H1 (cell line): ENCODE results near the gene DNMT3B. TPM values are rescaled to one million over a fixed set of nuclear protein-coding genes. Genes with fewer than 3 reads are reported as not detected.

Source experiments
- CTCF ChIA-PET: fragments of 300-600 bp; sonication (Branson Sonifier 250); formaldehyde crosslinking; loops from one replicate; lab custom pipeline; 2021; ENCODE audit not compliant: partially characterized antibody; lab: Charles Lee
- POLR2A ChIA-PET: fragments of 300-600 bp; sonication (Branson Sonifier 250); formaldehyde crosslinking; loops from one replicate; lab custom pipeline; 2021; ENCODE audit warnings: inconsistent platforms; ENCODE audit not compliant: partially characterized antibody; lab: Charles Lee
- DNase-seq, 2 experiments: peaks; one replicate each; pipeline versions ENCODE4 v3.0.0 to v3.0.0-alpha.2; 2010 to 2022; ENCODE audit warnings: low spot score in 2 of 2, low read depth in 1 of 2, mixed read lengths in 1 of 2
- FAIRE-seq: peaks from 2 replicates; lab custom pipeline; 2011; peaks lifted over from hg19 to GRCh38; lab: Jason Lieb, UNC
- H2AFZ ChIP-seq: 2 replicates; pipeline ENCODE4 v1.8.1; 2012; ENCODE audit warnings: low read length, inconsistent platforms
- H2AK5ac ChIP-seq: 2 replicates; pipeline ENCODE4 v1.6.1; 2013; ENCODE audit warnings: low read depth, low read length
- H2BK120ac ChIP-seq: replicated peaks from 2 replicates; pipeline ENCODE3; 2013; ENCODE audit warnings: low read depth, low read length, inconsistent platforms
- H2BK12ac ChIP-seq: 2 replicates; pipeline ENCODE4 v1.6.1; 2013; ENCODE audit warnings: low read depth, low read length
- H2BK15ac ChIP-seq: 2 replicates; pipeline ENCODE4 v1.6.1; 2013; ENCODE audit warnings: low read length
- H2BK20ac ChIP-seq: 2 replicates; pipeline ENCODE4 v1.6.1; 2013; ENCODE audit warnings: low read length
- H2BK5ac ChIP-seq: 2 replicates; pipeline ENCODE4 v1.6.1; 2013; ENCODE audit warnings: low read depth, low read length
- H3K14ac ChIP-seq: 2 replicates; pipeline ENCODE4 v1.6.1; 2013; ENCODE audit warnings: inconsistent platforms; ENCODE audit not compliant: insufficient read length
- H3K18ac ChIP-seq: 2 replicates; pipeline ENCODE4 v1.6.1; 2013; ENCODE audit warnings: low read length; ENCODE audit errors: extremely low read depth
- H3K23ac ChIP-seq: 2 replicates; pipeline ENCODE4 v1.6.1; 2013; ENCODE audit warnings: inconsistent platforms; ENCODE audit not compliant: insufficient read length
- H3K23me2 ChIP-seq: 2 replicates; pipeline ENCODE4 v1.6.1; 2013; ENCODE audit warnings: low read depth, low read length
- H3K27ac ChIP-seq: 2 replicates; pipeline ENCODE4 v1.6.1; 2011; ENCODE audit warnings: low read depth, low read length, inconsistent platforms
- H3K27me3 ChIP-seq, 4 experiments: replicated peaks in 1 of 4; 1 replicate in 1 of 4; 2 replicates in 3 of 4; pipeline versions ENCODE4 v1.6.1 to v1.8.1; 2011 to 2013; ENCODE audit warnings: low read length in 3 of 4, mild to moderate bottlenecking in 3 of 4, inconsistent platforms in 2 of 4, mixed read lengths in 2 of 4, moderate library complexity in 1 of 4; ENCODE audit not compliant: control insufficient read depth in 3 of 4, insufficient read depth in 3 of 4; ENCODE audit errors: extremely low read depth in 1 of 4
- H3K36me3 ChIP-seq, 4 experiments: 2 replicates each; pipeline versions ENCODE4 v1.6.1 to v1.8.1; 2011 to 2013; ENCODE audit warnings: mild to moderate bottlenecking in 4 of 4, low read length in 3 of 4, moderate library complexity in 2 of 4, control low read depth in 1 of 4, inconsistent platforms in 1 of 4; ENCODE audit not compliant: insufficient read depth in 4 of 4, control insufficient read depth in 2 of 4
- H3K4ac ChIP-seq: replicated peaks from 2 replicates; pipeline ENCODE3; 2013; ENCODE audit warnings: low read length, low read depth, mixed read lengths, inconsistent platforms; ENCODE audit not compliant: insufficient read length
- H3K4me1 ChIP-seq, 4 experiments: replicated peaks in 1 of 4; 1 replicate in 1 of 4; 2 replicates in 3 of 4; pipeline versions ENCODE4 v1.6.1 to v1.8.1; 2011 to 2013; ENCODE audit warnings: low read length in 3 of 4, inconsistent platforms in 2 of 4, mixed read lengths in 1 of 4; ENCODE audit not compliant: insufficient read depth in 4 of 4, control insufficient read depth in 3 of 4
- H3K4me2 ChIP-seq, 2 experiments: 2 replicates each; pipeline versions ENCODE4 v1.6.1 to v1.8.1; 2011 to 2013; ENCODE audit warnings: low read depth in 2 of 2, low read length in 2 of 2, control low read depth in 1 of 2, inconsistent platforms in 1 of 2, mild to moderate bottlenecking in 1 of 2; ENCODE audit not compliant: insufficient read depth in 1 of 2
- H3K4me3 ChIP-seq, 4 experiments: fragments of 200-600, 300-600 bp in 1 of 4; sonication (generic), shearing (Covaris generic), sonication (Bioruptor Twin) in 1 of 4; 2 replicates each; pipeline versions ENCODE4 v1.5.1 to v1.8.1; 2011 to 2016; ENCODE audit warnings: low read length in 4 of 4, low read depth in 3 of 4, control low read depth in 2 of 4, inconsistent platforms in 2 of 4, mild to moderate bottlenecking in 2 of 4, mixed read lengths in 1 of 4, moderate library complexity in 1 of 4; ENCODE audit not compliant: insufficient read depth in 2 of 4; ENCODE audit errors: extremely low read depth in 1 of 4
- H3K56ac ChIP-seq: replicated peaks from 2 replicates; pipeline ENCODE3; 2013; ENCODE audit warnings: low read depth, mild to moderate bottlenecking, mixed read lengths, low read length, inconsistent platforms; ENCODE audit not compliant: insufficient read length
- H3K79me1 ChIP-seq: 2 replicates; pipeline ENCODE4 v1.6.1; 2013; ENCODE audit warnings: low read depth, low read length, control low read depth
- H3K79me2 ChIP-seq, 2 experiments: 2 replicates each; pipeline versions ENCODE4 v1.6.1 to v1.8.1; 2012 to 2013; ENCODE audit warnings: low read length in 2 of 2, mild to moderate bottlenecking in 2 of 2, inconsistent platforms in 1 of 2; ENCODE audit not compliant: insufficient read depth in 2 of 2, control insufficient read depth in 1 of 2
- H3K9ac ChIP-seq, 4 experiments: replicated peaks in 1 of 4; 1 replicate in 1 of 4; 2 replicates in 3 of 4; pipeline versions ENCODE4 v1.6.1 to v1.8.1; 2011 to 2013; ENCODE audit warnings: low read depth in 3 of 4, low read length in 3 of 4, control low read depth in 2 of 4, mild to moderate bottlenecking in 2 of 4, moderate library complexity in 2 of 4, inconsistent platforms in 1 of 4; ENCODE audit errors: extremely low read depth in 1 of 4
- H3K9me3 ChIP-seq, 2 experiments: 2 replicates each; pipeline versions ENCODE4 v1.6.1 to v1.8.1; 2012 to 2013; ENCODE audit warnings: mild to moderate bottlenecking in 2 of 2, moderate library complexity in 2 of 2, control low read depth in 1 of 2, inconsistent platforms in 1 of 2, low read depth in 1 of 2, low read length in 1 of 2, mixed read lengths in 1 of 2; ENCODE audit not compliant: insufficient read depth in 2 of 2
- H4K20me1 ChIP-seq, 2 experiments: replicated peaks in 1 of 2; 2 replicates each; pipeline versions ENCODE3 to v1.8.1; 2011 to 2013; ENCODE audit warnings: inconsistent platforms in 2 of 2, low read length in 2 of 2, mild to moderate bottlenecking in 1 of 2; ENCODE audit not compliant: insufficient read depth in 2 of 2, control insufficient read depth in 1 of 2
- H4K5ac ChIP-seq: 2 replicates; pipeline ENCODE4 v1.6.1; 2013; ENCODE audit warnings: low read length, low read depth, mixed read lengths, inconsistent platforms; ENCODE audit not compliant: insufficient read length
- H4K8ac ChIP-seq: 2 replicates; pipeline ENCODE4 v1.8.0; 2013; ENCODE audit warnings: mild to moderate bottlenecking, moderate library complexity, low read length, inconsistent platforms; ENCODE audit not compliant: insufficient read depth; ENCODE audit errors: extremely low read depth
- H4K91ac ChIP-seq: replicated peaks from 2 replicates; pipeline ENCODE3; 2013; ENCODE audit warnings: low read length, mixed read lengths, inconsistent platforms; ENCODE audit not compliant: insufficient read length
- JUN ChIP-seq: IDR thresholded peaks from 2 replicates; pipeline ENCODE4 v1.6.1; 2011; ENCODE audit warnings: low read depth, mild to moderate bottlenecking, improper control_type of control experiment, low read length
- KDM1A ChIP-seq: fragments of 200-600, 300-600 bp; sonication (generic); IDR thresholded peaks from 2 replicates; pipeline ENCODE4 v1.7.1; 2016; ENCODE audit warnings: mild to moderate bottlenecking, low read length, borderline replicate concordance
- KDM4A ChIP-seq: IDR thresholded peaks from one replicate; pipeline ENCODE4 v1.7.1; 2012; ENCODE audit warnings: low read depth, mild to moderate bottlenecking, moderate library complexity, low read length, inconsistent platforms; ENCODE audit not compliant: severe bottlenecking
- NRF1 ChIP-seq: IDR thresholded peaks from 2 replicates; pipeline ENCODE4 v1.6.1; 2011; ENCODE audit warnings: mild to moderate bottlenecking, low read depth, low read length, improper control_type of control experiment
- PHF8 ChIP-seq: fragments of 200-600 bp; sonication (generic); conservative IDR thresholded peaks from 2 replicates; pipeline ENCODE4 v1.7.1; 2012; ENCODE audit warnings: low read depth, mild to moderate bottlenecking, inconsistent platforms, low read length, moderate library complexity
- POLR2A ChIP-seq, 2 experiments: IDR thresholded peaks; 1 replicate in 1 of 2; 2 replicates in 1 of 2; pipeline ENCODE4 v1.6.1; 2011; ENCODE audit warnings: low read depth in 2 of 2, low read length in 2 of 2, mild to moderate bottlenecking in 2 of 2; ENCODE audit errors: control extremely low read depth in 1 of 2
- POU5F1 ChIP-seq: IDR thresholded peaks from 2 replicates; pipeline ENCODE4 v1.6.1; 2011; ENCODE audit warnings: low read depth, mild to moderate bottlenecking, low read length, moderate library complexity
- SIX5 ChIP-seq: IDR thresholded peaks from 2 replicates; pipeline ENCODE4 v1.6.1; 2011; ENCODE audit warnings: mild to moderate bottlenecking, low read depth, low read length
- SP2 ChIP-seq: IDR thresholded peaks from 2 replicates; pipeline ENCODE4 v1.6.1; 2012; ENCODE audit warnings: mild to moderate bottlenecking, low read length, inconsistent platforms
- SP4 ChIP-seq: IDR thresholded peaks from 2 replicates; pipeline ENCODE4 v1.6.1; 2012; ENCODE audit warnings: low read length, inconsistent platforms
- TCF12 ChIP-seq: IDR thresholded peaks from 2 replicates; pipeline ENCODE4 v1.6.1; 2011; ENCODE audit warnings: low read depth, mild to moderate bottlenecking, low read length
- WGBS, 2 experiments: shearing (Covaris generic) in 1 of 2; methylation state at CpG; one replicate each; pipeline versions ENCODE4 v1.1.6 to v1.1.7; 2013 to 2015; ENCODE audit warnings: low lambda C conversion rate in 2 of 2, mixed read lengths in 2 of 2, inconsistent platforms in 1 of 2, low coverage in 1 of 2, missing lambda C conversion rate in 1 of 2; ENCODE audit not compliant: insufficient replicate concordance in 2 of 2, insufficient coverage in 1 of 2, insufficient read length in 1 of 2; ENCODE audit errors: extremely low coverage in 1 of 2, missing lambda C conversion rate in 1 of 2; 5-methylcytosine and 5-hydroxymethylcytosine counted together
- polyA plus RNA-seq, 7 experiments: library from polyadenylated mRNA; depleted of rRNA in 3 of 7; stranded (reverse) in 5 of 7; unstranded in 2 of 7; fragments of >200 nt in 5 of 7; fragments of 200-250 nt in 2 of 7; gene quantifications; 1 replicate in 5 of 7; 2 replicates in 1 of 7; 4 replicates in 1 of 7; pipeline versions ENCODE4 v1.2.1 to v1.2.3, GENCODE V29; 2011 to 2013; ENCODE audit warnings: missing spikeins in 2 of 7, mixed read lengths in 2 of 7
- total RNA-seq: library from RNA; stranded (reverse); fragmentation: NEBNext Ultra II Directional; extraction: Animal tissue kit (Norgen Biotek cat#: 25700); gene quantifications from 2 replicates; pipeline ENCODE4 v1.2.1, GENCODE V29; 2021
- TF ChIP-seq, protein P1 (sequence below), 3 experiments: IDR thresholded peaks; 1 replicate in 2 of 3; 2 replicates in 1 of 3; pipeline versions ENCODE4 v1.5.1 to v1.6.1; 2011; ENCODE audit warnings: low read length in 3 of 3, mild to moderate bottlenecking in 3 of 3, inconsistent platforms in 2 of 3, low read depth in 1 of 3, moderate library complexity in 1 of 3; ENCODE audit not compliant: insufficient read depth in 1 of 3; ENCODE audit errors: control extremely low read depth in 1 of 3

DNMT3B gene
- total and polyA plus RNA-seq, 2 of the 8 experiments (the other 6 are each of a cell fraction or from before 2014, with no cell fraction given): 433 to 1,016 TPM

DNA sequence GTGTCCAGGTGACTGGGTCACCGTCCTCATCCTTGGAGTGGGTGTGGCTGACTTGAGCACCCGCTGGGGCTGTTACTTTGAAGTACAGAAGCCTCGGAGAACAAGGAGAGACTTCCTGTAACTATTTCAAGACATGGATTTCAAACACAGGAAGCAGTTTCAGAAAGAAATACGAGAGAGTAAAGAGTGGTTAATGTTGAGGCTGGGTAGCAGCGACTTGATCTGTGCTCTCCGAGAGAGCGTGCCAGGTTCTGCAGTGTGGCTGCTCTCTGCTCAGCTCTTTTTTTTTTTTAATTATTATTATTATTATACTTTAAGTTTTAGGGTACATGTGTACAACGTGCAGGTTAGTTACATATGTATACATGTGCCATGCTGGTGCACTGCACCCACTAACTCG, 79.0 kb downstream of the DNMT3B start:
- H3K36me3 ChIP-seq: peaks cover 32 to 71% (median 54%) of the 10 kb centered on the region in 4 experiments
- no peak overlapping the region for H4K91ac ChIP-seq
- H3K9ac ChIP-seq: no peak overlapping the region
- H3K9me3 ChIP-seq: no peaks in the 10 kb centered on the region
- H4K5ac ChIP-seq: no peak overlapping the region
- no peak overlapping the region for H2AK5ac ChIP-seq
- no peak overlapping the region for H3K27ac ChIP-seq
- H3K4ac ChIP-seq: no peak overlapping the region
- no peak overlapping the region for H4K8ac ChIP-seq
- no peak overlapping the region for H3K14ac ChIP-seq
- POLR2A ChIA-PET: interaction anchor here (0.6 to 2.0 kb wide), 2 partner anchors 17 to 20 kb away, joined by 4 to 7 read pairs; no protein-coding TSS in a partner anchor
- no peak overlapping the region for H2BK5ac ChIP-seq
- H2BK12ac ChIP-seq: no peak overlapping the region
- H2BK120ac ChIP-seq: no peak overlapping the region
- no peak overlapping the region for H3K4me2 ChIP-seq
- no peak overlapping the region for H3K4me3 ChIP-seq
- 94% methylated on average over 7 of the region's 9 CpGs; no CpG with 5 or more reads in 1 of the 2 experiments for WGBS, 2 experiments
- H2BK15ac ChIP-seq: no peak overlapping the region
- no peak overlapping the region for H2AFZ ChIP-seq
- H3K79me2 ChIP-seq: peaks cover 3 to 36% of the 10 kb centered on the region in 2 experiments
- H3K4me1 ChIP-seq: no peaks in the 10 kb centered on the region
- DNase-seq: no peak
- FAIRE-seq: no peak
- peaks cover 11% of the 10 kb centered on the region for H3K79me1 ChIP-seq
- no peak overlapping the region for H3K23ac ChIP-seq
- CTCF ChIA-PET: interaction anchor here (0.6 to 1.2 kb wide), 3 partner anchors 61 to 1302 kb away, joined by 3 read pairs; no protein-coding TSS in a partner anchor
- H3K56ac ChIP-seq: no peak overlapping the region
- H2BK20ac ChIP-seq: no peak overlapping the region
- no peak overlapping the region for H3K18ac ChIP-seq
- H3K27me3 ChIP-seq: no peaks in the 10 kb centered on the region
- H3K23me2 ChIP-seq: no peaks in the 10 kb centered on the region
- H4K20me1 ChIP-seq: peaks cover 5 to 8% of the 10 kb centered on the region in 2 experiments
- TF ChIP-seq, protein P1, sequence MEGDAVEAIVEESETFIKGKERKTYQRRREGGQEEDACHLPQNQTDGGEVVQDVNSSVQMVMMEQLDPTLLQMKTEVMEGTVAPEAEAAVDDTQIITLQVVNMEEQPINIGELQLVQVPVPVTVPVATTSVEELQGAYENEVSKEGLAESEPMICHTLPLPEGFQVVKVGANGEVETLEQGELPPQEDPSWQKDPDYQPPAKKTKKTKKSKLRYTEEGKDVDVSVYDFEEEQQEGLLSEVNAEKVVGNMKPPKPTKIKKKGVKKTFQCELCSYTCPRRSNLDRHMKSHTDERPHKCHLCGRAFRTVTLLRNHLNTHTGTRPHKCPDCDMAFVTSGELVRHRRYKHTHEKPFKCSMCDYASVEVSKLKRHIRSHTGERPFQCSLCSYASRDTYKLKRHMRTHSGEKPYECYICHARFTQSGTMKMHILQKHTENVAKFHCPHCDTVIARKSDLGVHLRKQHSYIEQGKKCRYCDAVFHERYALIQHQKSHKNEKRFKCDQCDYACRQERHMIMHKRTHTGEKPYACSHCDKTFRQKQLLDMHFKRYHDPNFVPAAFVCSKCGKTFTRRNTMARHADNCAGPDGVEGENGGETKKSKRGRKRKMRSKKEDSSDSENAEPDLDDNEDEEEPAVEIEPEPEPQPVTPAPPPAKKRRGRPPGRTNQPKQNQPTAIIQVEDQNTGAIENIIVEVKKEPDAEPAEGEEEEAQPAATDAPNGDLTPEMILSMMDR (IDR thresholded peaks at IDR 0.05; ENCODE audit: control extremely low read depth in 1 of 3, insufficient read depth in 1 of 3, low read depth in 1 of 3, low read length in 3 of 3): no peak
- TF ChIP-seq TCF12 (no peak), POU5F1 (no peak), SP4 (no peak), POLR2A (IDR thresholded peaks at IDR 0.05; ENCODE audit: control extremely low read depth in 1 of 2, low read depth in 2 of 2, low read length in 2 of 2) (no peak), SP2 (no peak), SIX5 (no peak), KDM1A (no peak), JUN (no peak), PHF8 (no peak), NRF1 (no peak), KDM4A (no peak)
